Measurements from ENCODE around the gene ALS2CL.

- no peak for TF ChIP-seq HDGF (IDR thresholded peaks at IDR 0.05; ENCODE audit: borderline replicate concordance)
- TF ChIP-seq FOXK2 (IDR thresholded peaks at IDR 0.05), result no peak
- TF ChIP-seq BHLHE40 (IDR thresholded peaks at IDR 0.05; ENCODE audit: borderline replicate concordance), result no peak
- TF ChIP-seq FOXA1 (IDR thresholded peaks at IDR 0.05), result no peak
- no peak for TF ChIP-seq ARNT (IDR thresholded peaks at IDR 0.05)
- TF ChIP-seq SP1 (IDR thresholded peaks at IDR 0.05), result no peak
- TF ChIP-seq ELF4 (IDR thresholded peaks at IDR 0.05), result no peak
- TF ChIP-seq TARDBP (IDR thresholded peaks at IDR 0.05), result no peak
- 0 out of 2 replicates have a peak, but pooled peaks have one; percentile 29 for TF ChIP-seq PKNOX1 (IDR thresholded peaks at IDR 0.05)
- no peak for TF ChIP-seq NFRKB (IDR thresholded peaks at IDR 0.05)
Measured at GRCh38 chr3:46678280-46678679, 15.2 kb downstream of the ALS2CL start.
